SW480 (cell line): ENCODE measurements around the gene KLHL22.
A peak's percentile ranks its signal among the peaks of the same experiment; 100 is the strongest.

ENCODE experiments used
- DNase-seq: peaks from one replicate; pipeline ENCODE4 v3.0.0-alpha.2; 2016; ENCODE audit warnings: low spot score

The KLHL22 gene

DNA sequence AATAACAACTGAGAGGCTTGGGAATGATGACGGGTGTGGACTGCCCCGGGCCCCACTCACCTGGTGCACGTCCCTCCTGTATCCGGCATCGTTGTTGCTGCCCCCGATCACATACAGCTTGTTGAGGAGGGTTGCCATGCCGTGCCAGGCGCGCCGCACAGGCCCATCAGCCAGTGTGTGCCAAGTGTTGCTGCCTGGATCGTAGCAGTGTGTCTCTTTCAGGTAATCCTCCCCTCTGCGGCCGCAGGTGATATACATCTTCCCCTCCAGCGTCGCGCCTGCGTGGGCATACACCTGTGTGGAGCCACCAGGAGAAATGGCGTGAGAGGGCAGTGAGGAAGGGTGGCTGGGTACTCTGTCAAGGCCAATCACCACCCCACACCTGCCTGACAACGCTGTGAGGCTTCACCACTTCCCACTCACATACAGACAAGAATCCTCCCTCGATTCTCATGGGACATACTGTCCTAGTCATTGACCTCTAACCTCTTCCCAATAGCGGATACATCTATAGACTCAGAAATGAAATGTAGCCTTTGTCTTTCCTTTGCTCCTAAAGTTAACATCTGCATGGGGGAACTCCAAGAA is 49.1 kb downstream of the KLHL22 start:
- no peak for DNase-seq

DNA sequence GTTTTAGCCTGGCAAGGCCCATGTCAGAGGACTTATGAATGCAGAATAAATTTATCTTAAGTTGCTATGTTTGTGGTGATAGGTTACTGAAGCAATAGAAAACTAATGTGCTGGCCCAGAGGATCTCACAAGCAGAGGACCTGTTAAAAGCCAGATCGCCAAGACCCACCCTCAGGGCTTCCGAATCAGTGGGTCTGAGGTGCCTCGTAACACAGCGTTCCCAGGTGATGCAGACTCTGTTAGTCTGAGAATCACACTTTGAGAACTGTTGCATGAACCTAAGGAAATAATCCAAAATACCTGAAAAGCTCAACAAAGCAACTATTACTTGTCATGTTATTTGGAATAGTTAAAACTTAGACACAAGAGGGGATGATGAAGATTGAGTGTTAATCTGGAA is 51.3 kb downstream of the KLHL22 start:
- DNase-seq = no peak

GRCh38 chr22:20442485-20443284 is 52.9 kb downstream of the KLHL22 start:
- DNase-seq = no peak

- DNase-seq = no peak
Measured at GRCh38 chr22:20441631-20442484, 53.7 kb downstream of the KLHL22 start.

GRCh38 chr22:20440637-20441591 is 54.7 kb downstream of the KLHL22 start:
- no peak for DNase-seq

- DNase-seq = no peak
Measured at GRCh38 chr22:20439928-20440575, 55.5 kb downstream of the KLHL22 start.

- no peak for DNase-seq
Measured at GRCh38 chr22:20439556-20439927, 56.1 kb downstream of the KLHL22 start.

DNA sequence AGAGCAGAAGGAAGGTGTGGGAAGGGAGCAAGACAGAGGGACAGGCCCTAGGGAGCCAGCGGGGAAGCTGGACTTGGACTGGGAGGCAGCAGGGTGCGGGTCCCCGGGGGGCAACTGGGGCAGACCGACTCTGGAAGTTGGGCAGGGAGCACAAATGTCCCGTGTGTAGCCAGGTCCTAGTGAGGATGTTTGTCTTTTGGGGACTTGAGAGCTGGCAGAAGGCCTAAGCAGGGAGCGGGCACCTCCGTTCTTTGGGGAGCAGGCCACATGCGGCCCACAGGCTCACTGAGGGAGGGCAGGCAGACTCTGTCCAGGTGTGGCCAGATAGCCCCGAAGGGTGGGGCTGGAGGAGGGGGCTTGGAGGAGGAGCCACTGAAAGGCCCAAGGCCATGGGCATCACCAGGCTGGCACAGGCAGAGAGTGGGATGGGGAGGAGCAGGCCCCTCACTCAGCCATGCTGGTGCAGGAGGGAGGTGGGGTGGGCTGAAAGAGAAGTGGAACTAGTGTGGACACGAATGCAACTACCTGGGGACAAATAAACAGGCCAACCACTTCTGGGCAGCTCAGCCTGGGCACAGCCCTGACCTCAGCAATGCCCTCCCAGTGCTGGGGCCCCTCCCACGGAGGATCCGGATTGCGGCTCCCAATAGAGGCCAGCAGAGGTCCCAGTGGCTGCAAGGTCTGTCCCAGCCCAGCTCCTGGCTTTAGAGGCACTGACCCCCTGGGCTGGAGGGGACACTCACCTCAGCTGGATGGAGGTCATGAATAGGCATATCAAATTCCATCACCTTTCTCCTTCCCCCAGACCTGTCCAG is 56.7 kb downstream of the KLHL22 start:
- no peak for DNase-seq

DNA sequence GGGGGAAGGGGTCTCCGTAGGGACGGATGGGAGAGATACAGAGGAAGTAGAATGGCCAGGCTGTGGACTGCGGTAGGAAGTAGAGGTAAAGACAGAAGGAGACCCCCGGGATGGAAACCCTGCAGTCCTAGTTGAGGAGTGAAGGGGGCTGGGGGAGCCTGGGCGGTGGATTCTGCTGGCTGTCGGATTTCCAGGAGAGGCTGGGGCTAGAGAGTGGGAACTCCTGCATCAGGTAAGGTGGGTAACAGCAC is 57.2 kb downstream of the KLHL22 start:
- no peak for DNase-seq

DNA sequence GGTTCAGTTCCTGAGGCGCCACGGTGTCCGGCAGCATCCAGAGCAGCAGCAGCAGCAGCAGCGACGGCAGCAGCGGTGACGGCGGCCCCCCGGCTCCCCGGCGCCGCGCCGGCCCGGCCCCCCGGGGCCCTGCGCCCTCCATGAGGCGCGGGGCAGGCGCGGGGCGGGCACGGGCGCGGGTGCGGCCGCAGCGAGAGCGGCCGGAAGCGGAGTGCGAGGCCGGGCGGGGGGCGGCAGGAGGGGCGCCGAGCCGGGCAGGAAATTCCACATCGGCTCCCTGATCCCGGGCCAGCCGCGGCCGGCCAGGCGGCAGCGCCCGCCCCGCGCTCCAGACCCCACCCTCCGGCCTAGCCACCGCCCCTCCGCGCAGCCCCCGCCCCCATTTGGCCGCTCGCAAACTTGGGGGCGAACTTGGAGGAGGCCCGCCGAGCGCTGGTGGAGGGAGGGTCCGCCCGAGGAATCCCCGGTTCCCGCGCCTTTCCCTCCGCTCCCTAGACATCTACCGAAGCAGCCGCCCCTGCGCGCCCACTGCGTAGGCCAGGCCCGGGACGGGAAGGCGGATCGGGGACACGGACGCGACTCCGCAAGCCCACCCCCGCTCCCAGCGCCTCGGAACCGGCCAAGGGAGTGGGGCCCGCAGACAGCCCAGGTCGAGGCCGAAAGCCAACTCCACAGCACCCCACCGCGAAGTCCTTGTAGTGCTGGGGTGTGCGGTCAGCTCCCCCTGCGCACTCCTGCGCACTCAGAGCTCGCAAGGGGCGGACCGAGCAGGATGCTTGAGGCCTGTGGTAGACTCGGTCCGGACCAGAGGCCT is 57.8 kb downstream of the KLHL22 start, which contains the start of gene SCARF2:
TSS of gene SCARF2 (minus strand) at position 213 of the 814 bp plus-strand sequence. CDS start at position 142, 71 bp downstream.
- no peak for DNase-seq

GRCh38 chr22:20436768-20437612 is 58.6 kb downstream of the KLHL22 start:
- peak; percentile 17 for DNase-seq

DNA sequence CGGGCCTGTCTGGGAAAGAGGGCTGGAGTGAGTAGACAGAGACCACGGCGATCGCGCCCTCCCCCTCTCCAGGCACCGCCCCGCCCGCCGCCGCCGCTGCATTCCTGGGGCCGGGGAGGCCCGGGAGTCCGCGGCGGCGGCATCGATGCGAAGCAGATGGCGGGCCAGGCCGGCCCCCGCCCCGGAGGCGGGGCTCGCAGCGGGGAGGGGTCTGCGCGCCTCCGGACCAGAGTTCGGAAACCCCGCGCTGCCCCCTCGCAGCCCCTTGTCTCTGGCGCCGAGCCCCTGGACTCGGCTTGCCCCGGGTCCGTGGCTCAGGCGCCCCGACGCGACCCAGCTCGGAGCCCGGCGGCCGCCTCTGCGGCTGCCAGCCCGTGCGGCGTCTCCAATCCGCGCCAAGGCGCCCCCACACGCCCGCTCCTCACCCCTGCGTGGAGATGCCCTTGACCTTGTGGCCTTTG is 59.3 kb downstream of the KLHL22 start:
- DNase-seq = no peak

GRCh38 chr22:20435436-20436306 is 59.9 kb downstream of the KLHL22 start:
- DNase-seq = no peak

DNA sequence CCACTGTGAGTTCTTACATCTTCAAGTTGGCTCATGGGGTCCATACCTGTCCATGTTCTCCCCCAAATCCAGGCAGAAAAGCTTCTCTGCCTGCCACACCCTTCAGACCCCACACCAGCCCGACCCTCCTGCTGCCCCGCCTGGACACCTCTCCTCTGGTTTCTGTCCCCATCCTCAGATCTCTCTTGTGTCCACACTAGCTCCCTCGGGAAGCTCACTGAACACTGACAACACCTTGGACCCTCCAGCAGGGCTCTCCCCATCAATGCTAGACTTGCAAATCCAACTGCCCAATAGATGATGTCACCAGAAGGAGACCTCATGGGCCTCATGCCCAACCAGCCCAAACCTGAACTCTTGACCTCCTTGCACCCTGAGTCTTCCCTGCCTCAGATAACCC is 60.8 kb downstream of the KLHL22 start:
- no peak for DNase-seq

DNA sequence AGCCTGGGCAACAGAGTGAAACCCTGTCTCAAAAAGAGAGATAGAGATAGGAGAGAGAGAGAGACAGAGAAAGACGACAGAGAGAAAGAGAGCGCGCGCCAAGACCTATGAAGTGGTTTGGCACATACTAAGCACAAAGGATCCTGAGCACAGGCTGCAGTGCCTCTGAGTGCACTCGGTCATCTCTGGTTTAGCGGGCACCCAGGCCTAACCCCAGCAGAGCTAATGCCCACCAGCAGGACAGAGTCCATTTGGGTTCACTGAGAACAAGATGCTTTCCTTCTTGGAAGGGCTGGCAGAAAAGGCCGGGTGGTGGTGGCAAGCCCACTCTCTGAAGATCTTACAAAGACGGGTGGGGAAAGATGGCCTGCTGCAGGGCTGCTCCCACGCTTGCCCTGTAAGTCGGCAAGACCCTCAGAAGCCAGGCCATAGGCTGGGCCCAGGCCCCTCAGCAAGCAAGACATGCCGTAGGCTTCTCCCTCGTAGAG is 61.3 kb downstream of the KLHL22 start:
- no peak for DNase-seq

- DNase-seq = no peak
Measured at GRCh38 chr22:20433686-20434241, 61.8 kb downstream of the KLHL22 start.

DNA sequence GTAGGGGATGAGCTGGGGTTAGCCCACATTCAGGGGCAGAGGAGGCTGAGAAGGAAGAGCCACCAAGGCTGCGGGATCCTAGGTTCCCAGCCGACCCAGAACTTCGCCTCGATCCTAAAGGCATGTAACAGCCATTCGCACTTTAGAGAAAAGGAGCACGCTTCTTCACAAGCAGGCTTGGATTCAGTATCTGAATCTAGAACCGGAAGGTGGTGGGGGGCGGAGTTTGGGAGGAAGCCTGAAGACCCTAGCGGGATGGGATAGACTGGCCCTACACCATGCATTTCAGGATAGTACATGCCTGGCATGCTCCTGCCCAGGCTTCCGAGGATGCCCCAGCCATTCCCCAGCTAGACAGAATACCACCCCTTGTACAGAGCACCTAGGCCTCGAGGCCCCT is 62.4 kb downstream of the KLHL22 start:
- DNase-seq = no peak
